ENCODE results near the gene CAMTA1. TPM values are rescaled to one million over a fixed set of nuclear protein-coding genes. Genes with fewer than 3 reads are reported as not detected.

The CAMTA1 gene
- polyA plus RNA-seq, 1 of the 3 experiments (the other 2 are of a cell fraction) = 63.1 TPM

- Histone ChIP-seq H3K4me3 (ENCODE audit: low read depth in 2 of 2, low read length in 1 of 2) (no peak overlapping the region), H3K4me2 (no peak overlapping the region), H3K9me3 (no peaks in the 10 kb centered on the region), H3K79me2 (ENCODE audit: insufficient read depth) (no peaks in the 10 kb centered on the region), H3K36me3 (replicated peaks in 1 of 2; ENCODE audit: control insufficient read depth in 1 of 2, insufficient read depth in 2 of 2, low read length in 1 of 2) (no peaks in the 10 kb centered on the region), H3F3A (replicated peaks; ENCODE audit: insufficient read depth) (no peaks in the 10 kb centered on the region), H4K20me1 (ENCODE audit: insufficient read depth) (no peaks in the 10 kb centered on the region), H3K9ac (no peak overlapping the region), H2AFZ (ENCODE audit: low read depth) (no peak overlapping the region), H3K27me3 (ENCODE audit: insufficient read depth) (no peaks in the 10 kb centered on the region), H3K27ac (ENCODE audit: low read depth in 2 of 2, low read length in 1 of 2) (no peak overlapping the region), H3K9me2 (no peaks in the 10 kb centered on the region), H3K4me1 (ENCODE audit: control insufficient read depth in 1 of 2, insufficient read depth in 2 of 2, low read depth in 1 of 2, low read length in 1 of 2) (peaks cover 0 to 6% of the 10 kb centered on the region in 2 experiments; a peak in 1 of 4 replicates)
- ChIA-PET CTCF (interaction anchor here (0.6 to 0.8 kb wide), 2 partner anchors 37 to 65 kb away, joined by 3 to 5 read pairs; no protein-coding TSS in a partner anchor), POLR2A (no interaction called here)
- DNase-seq = no peak
- TF ChIP-seq NFIC (IDR thresholded peaks at IDR 0.05; ENCODE audit: borderline replicate concordance) (no peak), TEAD4 (IDR thresholded peaks at IDR 0.05; ENCODE audit: borderline replicate concordance, insufficient read depth) (no peak), GABPA (IDR thresholded peaks at IDR 0.05; ENCODE audit: low read depth) (no peak), CHD2 (IDR thresholded peaks at IDR 0.05; ENCODE audit: low read length, partially characterized antibody) (no peak), TCF12 (IDR thresholded peaks at IDR 0.05) (no peak)
- 67% methylated on average over 14 of the region's 17 CpGs for WGBS (ENCODE audit: low lambda C conversion rate)
Measured at GRCh38 chr1:7107109-7107830, 322.0 kb downstream of the CAMTA1 start.

- H3K4me2 ChIP-seq = no peak overlapping the region
- no peaks in the 10 kb centered on the region for H3K27me3 ChIP-seq (ENCODE audit: insufficient read depth)
- H3K9me2 ChIP-seq = no peaks in the 10 kb centered on the region
- WGBS (ENCODE audit: low lambda C conversion rate) = 68% methylated on average over 8 of the region's 8 CpGs
- no peaks in the 10 kb centered on the region for H3F3A ChIP-seq (replicated peaks; ENCODE audit: insufficient read depth)
- H3K27ac ChIP-seq (ENCODE audit: low read depth in 2 of 2, low read length in 1 of 2) = no peak overlapping the region
- ChIA-PET CTCF (interaction anchor here (0.6 to 0.8 kb wide), 3 partner anchors 10 to 66 kb away, joined by 3 to 5 read pairs (median 4); no protein-coding TSS in a partner anchor), POLR2A (no interaction called here)
- H2AFZ ChIP-seq (ENCODE audit: low read depth) = no peak overlapping the region
- H3K9ac ChIP-seq = no peak overlapping the region
- no peaks in the 10 kb centered on the region for H3K36me3 ChIP-seq (replicated peaks in 1 of 2; ENCODE audit: control insufficient read depth in 1 of 2, insufficient read depth in 2 of 2, low read length in 1 of 2)
- H3K4me3 ChIP-seq (ENCODE audit: low read depth in 2 of 2, low read length in 1 of 2) = no peak overlapping the region
- no peak for TF ChIP-seq YY1 (IDR thresholded peaks at IDR 0.05; ENCODE audit: low read depth)
- no peak for TF ChIP-seq FOXJ3 (CRISPR knock-in tag; IDR thresholded peaks at IDR 0.05)
- TF ChIP-seq CTCF (IDR thresholded peaks at IDR 0.05) = no peak
- no peak for TF ChIP-seq EP300 (IDR thresholded peaks at IDR 0.05; ENCODE audit: borderline replicate concordance in 1 of 2, low read depth in 1 of 2, low read length in 1 of 2)
- no peak for TF ChIP-seq IRF3 (IDR thresholded peaks at IDR 0.05; ENCODE audit: low read depth, low read length)
- TF ChIP-seq NFIC (IDR thresholded peaks at IDR 0.05; ENCODE audit: borderline replicate concordance) = no peak
- TF ChIP-seq MEF2A (IDR thresholded peaks at IDR 0.05; ENCODE audit: borderline replicate concordance, low read depth) = no peak
- TF ChIP-seq USF1 (IDR thresholded peaks at IDR 0.05; ENCODE audit: borderline replicate concordance, low read depth) = no peak
- no peak for TF ChIP-seq PBX3 (IDR thresholded peaks at IDR 0.05)
- TF ChIP-seq EZH2phosphoT487 (IDR thresholded peaks at IDR 0.05; ENCODE audit: borderline replicate concordance, low read depth) = no peak
- no peaks in the 10 kb centered on the region for H3K79me2 ChIP-seq (ENCODE audit: insufficient read depth)
- H3K9me3 ChIP-seq = no peaks in the 10 kb centered on the region
- no peak for DNase-seq
- peaks cover 0 to 6% of the 10 kb centered on the region in 2 experiments; a peak in 1 of 4 replicates for H3K4me1 ChIP-seq (ENCODE audit: control insufficient read depth in 1 of 2, insufficient read depth in 2 of 2, low read depth in 1 of 2, low read length in 1 of 2)
- H4K20me1 ChIP-seq (ENCODE audit: insufficient read depth) = no peaks in the 10 kb centered on the region
Measured at GRCh38 chr1:7108251-7108650, 323.0 kb downstream of the CAMTA1 start.
